Measurements from ENCODE around the gene C5AR1. TPM values are rescaled to one million over a fixed set of nuclear protein-coding genes. Genes with fewer than 3 reads are reported as not detected.
A peak's percentile ranks its signal among the peaks of the same experiment; 100 is the strongest.

C5AR1 gene
- total RNA-seq, 1 experiment from 2014 or later = 6.2 TPM

- intact Hi-C loops (cut with micrococcal nuclease; ENCODE audit: unreplicated experiment) = no loop called here
- H3K36me3 Mint-ChIP-seq (ENCODE audit: insufficient read depth, unreplicated experiment) = peaks cover 11% of the 10 kb centered on the region
- DNase-seq = no peak
- no peaks in the 10 kb centered on the region for H3K9me3 Mint-ChIP-seq (ENCODE audit: low read depth, unreplicated experiment)
- H3K27me3 Mint-ChIP-seq (ENCODE audit: unreplicated experiment) = no peaks in the 10 kb centered on the region
- no TSS peak for BruUV-seq (replicated peaks)
- CTCF ChIA-PET = interaction anchor here (0.7 kb wide), 1 partner anchor 1625 kb away, joined by 5 read pairs; no protein-coding TSS in a partner anchor
- H3K27ac Mint-ChIP-seq (ENCODE audit: unreplicated experiment) = no peak overlapping the region
- no peak for TF ChIP-seq CTCF (IDR thresholded peaks at IDR 0.05; ENCODE audit: unreplicated experiment)
- no peak overlapping the region for H3K4me3 Mint-ChIP-seq (ENCODE audit: low read depth, unreplicated experiment)
- H3K4me1 Mint-ChIP-seq (ENCODE audit: low read depth, unreplicated experiment) = peaks cover 7% of the 10 kb centered on the region
These were observed 7.4 kb upstream of the C5AR1 start for GRCh38 chr19:47302249-47302648.

GRCh38 chr19:47303966-47304365, 5.7 kb upstream of the C5AR1 start:
- Mint-ChIP-seq H3K9me3 (ENCODE audit: low read depth, unreplicated experiment) (no peaks in the 10 kb centered on the region), H3K27me3 (ENCODE audit: unreplicated experiment) (no peaks in the 10 kb centered on the region), H3K36me3 (ENCODE audit: insufficient read depth, unreplicated experiment) (peaks cover 11% of the 10 kb centered on the region), H3K4me3 (ENCODE audit: low read depth, unreplicated experiment) (no peak overlapping the region), H3K4me1 (ENCODE audit: low read depth, unreplicated experiment) (peaks cover 7% of the 10 kb centered on the region), H3K27ac (ENCODE audit: unreplicated experiment) (no peak overlapping the region)
- BruUV-seq (replicated peaks) = no TSS peak
- CTCF ChIA-PET = interaction anchor here (0.7 kb wide), 1 partner anchor 948 kb away, joined by 7 read pairs; no protein-coding TSS in a partner anchor
- TF ChIP-seq CTCF (IDR thresholded peaks at IDR 0.05; ENCODE audit: unreplicated experiment) = no peak
- intact Hi-C loops (cut with micrococcal nuclease; ENCODE audit: unreplicated experiment) = no loop called here
- DNase-seq = no peak

- CTCF ChIA-PET = interaction anchor here (0.5 to 1.9 kb wide), 6 partner anchors 8 to 84 kb away, joined by 3 to 6 read pairs (median 4); partner anchors contain the start of gene DHX34
- H3K36me3 Mint-ChIP-seq (ENCODE audit: insufficient read depth, unreplicated experiment) = peaks cover 14% of the 10 kb centered on the region
- H3K27ac Mint-ChIP-seq (ENCODE audit: unreplicated experiment) = peak overlapping the region; percentile 53
- intact Hi-C loops (cut with micrococcal nuclease; ENCODE audit: unreplicated experiment) = no loop called here
- peaks cover 11% of the 10 kb centered on the region for H3K27me3 Mint-ChIP-seq (ENCODE audit: unreplicated experiment)
- peak; percentile 86 for DNase-seq
- no peaks in the 10 kb centered on the region for H3K9me3 Mint-ChIP-seq (ENCODE audit: low read depth, unreplicated experiment)
- no peak overlapping the region for H3K4me3 Mint-ChIP-seq (ENCODE audit: low read depth, unreplicated experiment)
- TF ChIP-seq CTCF (IDR thresholded peaks at IDR 0.05; ENCODE audit: unreplicated experiment) = peak; percentile 98
- no TSS peak for BruUV-seq (replicated peaks)
- H3K4me1 Mint-ChIP-seq (ENCODE audit: low read depth, unreplicated experiment) = peaks cover 7% of the 10 kb centered on the region
These were observed 4.3 kb upstream of the C5AR1 start for GRCh38 chr19:47305309-47305751.

GRCh38 chr19:47306303-47306702, 3.4 kb upstream of the C5AR1 start:
- TF ChIP-seq CTCF (IDR thresholded peaks at IDR 0.05; ENCODE audit: unreplicated experiment) = no peak
- BruUV-seq (replicated peaks) = no TSS peak
- Mint-ChIP-seq H3K4me1 (ENCODE audit: low read depth, unreplicated experiment) (peaks cover 7% of the 10 kb centered on the region), H3K27ac (ENCODE audit: unreplicated experiment) (no peak overlapping the region), H3K36me3 (ENCODE audit: insufficient read depth, unreplicated experiment) (peaks cover 11% of the 10 kb centered on the region), H3K9me3 (ENCODE audit: low read depth, unreplicated experiment) (no peaks in the 10 kb centered on the region), H3K4me3 (ENCODE audit: low read depth, unreplicated experiment) (no peak overlapping the region), H3K27me3 (ENCODE audit: unreplicated experiment) (peaks cover 13% of the 10 kb centered on the region)
- CTCF ChIA-PET = interaction anchor here (1.9 kb wide), 1 partner anchor 43 kb away, joined by 5 read pairs; the partner anchor contains the start of gene DHX34
- intact Hi-C loops (cut with micrococcal nuclease; ENCODE audit: unreplicated experiment) = no loop called here
- no peak for DNase-seq

All from Calu3 (cell line).